IMR-90 (cell line): ENCODE measurements around the gene AKAP12. TPM values are rescaled to one million over a fixed set of nuclear protein-coding genes. Genes with fewer than 3 reads are reported as not detected.

Experiments used
- ATAC-seq: fragments of 200-7000 bp; cut with Tn5 transposase; 2 replicates; pipeline ENCODE4 v1.9.1; 2020; ENCODE audit warnings: low read depth, mild to moderate bottlenecking, moderate library complexity
- BruUV-seq: library from RNA; stranded (reverse); fragments of 400-500 nt; replicated peaks from 2 replicates; lab custom pipeline; 2021; lab: Mats Ljungman, UMichigan
- CTCF ChIA-PET: fragments of 300-600 bp; formaldehyde crosslinking; extraction: SDS; loops from one replicate; lab custom pipeline; 2021; ENCODE audit warnings: antibody characterized with exemption; lab: Yijun Ruan, JAX
- POLR2A ChIA-PET: fragments of 300-600 bp; sonication (Branson Sonifier 250); formaldehyde crosslinking; loops from one replicate; lab custom pipeline; 2022; ENCODE audit warnings: antibody characterized with exemption; ENCODE audit not compliant: unreplicated experiment; lab: Charles Lee
- DNase-seq: peaks from one replicate; pipeline ENCODE4 v3.0.0; 2013
- H2AFZ ChIP-seq: replicated peaks from 2 replicates; pipeline ENCODE3; 2013; ENCODE audit warnings: low read length, mild to moderate bottlenecking; ENCODE audit not compliant: poor library complexity
- H2AK5ac ChIP-seq: 2 replicates; pipeline ENCODE4 v1.6.1; 2013; ENCODE audit warnings: low read depth, low read length, inconsistent platforms
- H2AK9ac ChIP-seq: replicated peaks from 2 replicates; pipeline ENCODE3; 2013; ENCODE audit warnings: mild to moderate bottlenecking, low read depth, low read length, moderate library complexity; ENCODE audit not compliant: poor library complexity
- H2BK120ac ChIP-seq: 2 replicates; pipeline ENCODE4 v1.6.1; 2013; ENCODE audit warnings: low read depth, low read length, inconsistent platforms
- H2BK15ac ChIP-seq: 3 replicates; pipeline ENCODE4 v1.6.1; 2013; ENCODE audit warnings: low read depth, low read length, inconsistent platforms
- H2BK20ac ChIP-seq: 2 replicates; pipeline ENCODE4 v1.6.1; 2013; ENCODE audit warnings: low read depth, mild to moderate bottlenecking, inconsistent platforms, low read length, moderate library complexity
- H2BK5ac ChIP-seq: 2 replicates; pipeline ENCODE4 v1.6.1; 2013; ENCODE audit warnings: mild to moderate bottlenecking, low read depth, low read length, inconsistent platforms; ENCODE audit not compliant: poor library complexity, severe bottlenecking
- H3K14ac ChIP-seq: replicated peaks from 2 replicates; pipeline ENCODE4 v1.6.1; 2013; ENCODE audit warnings: low read depth, low read length, inconsistent platforms
- H3K18ac ChIP-seq: 2 replicates; pipeline ENCODE4 v1.6.1; 2013; ENCODE audit warnings: low read depth, low read length, control low read depth
- H3K23ac ChIP-seq: 2 replicates; pipeline ENCODE4 v1.6.1; 2013; ENCODE audit warnings: low read depth, low read length, inconsistent platforms
- H3K27ac ChIP-seq: 2 replicates; pipeline ENCODE4 v1.5.1; 2013; ENCODE audit warnings: mild to moderate bottlenecking, control low read depth, low read length; ENCODE audit not compliant: insufficient read depth
- H3K27me3 ChIP-seq: 2 replicates; pipeline ENCODE4 v1.6.1; 2013; ENCODE audit warnings: low read length; ENCODE audit not compliant: control insufficient read depth, insufficient read depth
- H3K36me3 ChIP-seq: 2 replicates; pipeline ENCODE4 v1.6.1; 2013; ENCODE audit warnings: low read length, mixed read lengths; ENCODE audit not compliant: control insufficient read depth, insufficient read depth
- H3K4ac ChIP-seq: 2 replicates; pipeline ENCODE4 v1.6.1; 2013; ENCODE audit warnings: low read depth, low read length, inconsistent platforms
- H3K4me1 ChIP-seq: 2 replicates; pipeline ENCODE4 v1.6.1; 2013; ENCODE audit warnings: low read length, mixed read lengths; ENCODE audit not compliant: control insufficient read depth, insufficient read depth
- H3K4me2 ChIP-seq: 2 replicates; pipeline ENCODE4 v1.6.1; 2013; ENCODE audit warnings: low read depth, mild to moderate bottlenecking, control low read depth, low read length, moderate library complexity
- H3K4me3 ChIP-seq: 2 replicates; pipeline ENCODE4 v1.5.1; 2013; ENCODE audit warnings: low read depth, mild to moderate bottlenecking, control low read depth, low read length, moderate library complexity; ENCODE audit not compliant: insufficient read depth
- H3K56ac ChIP-seq: 2 replicates; pipeline ENCODE4 v1.6.1; 2013; ENCODE audit warnings: low read length, inconsistent platforms; ENCODE audit not compliant: insufficient read depth; ENCODE audit errors: extremely low read depth
- H3K79me1 ChIP-seq, 2 experiments: 2 replicates each; pipeline ENCODE4 v1.6.1; 2013; ENCODE audit warnings: low read length in 2 of 2, inconsistent platforms in 1 of 2, low read depth in 1 of 2
- H3K9ac ChIP-seq: 2 replicates; pipeline ENCODE4 v1.6.1; 2013; ENCODE audit warnings: low read depth, low read length, control low read depth
- H3K9me1 ChIP-seq: 2 replicates; pipeline ENCODE4 v1.6.1; 2013; ENCODE audit warnings: low read length, inconsistent platforms; ENCODE audit not compliant: insufficient read depth
- H3K9me3 ChIP-seq: 2 replicates; pipeline ENCODE4 v1.6.1; 2013; ENCODE audit warnings: low read length; ENCODE audit not compliant: control insufficient read depth, insufficient read depth
- H4K20me1 ChIP-seq: 2 replicates; pipeline ENCODE4 v1.6.1; 2013; ENCODE audit warnings: low read length, inconsistent platforms; ENCODE audit not compliant: insufficient read depth
- H4K5ac ChIP-seq: 2 replicates; pipeline ENCODE4 v1.6.1; 2013; ENCODE audit warnings: mild to moderate bottlenecking, low read depth, low read length, control low read depth
- H4K8ac ChIP-seq, 2 experiments: 2 replicates each; pipeline ENCODE4 v1.6.1; 2013; ENCODE audit warnings: low read depth in 2 of 2, low read length in 2 of 2, control low read depth in 1 of 2, inconsistent platforms in 1 of 2
- H4K91ac ChIP-seq: 2 replicates; pipeline ENCODE4 v1.6.1; 2013; ENCODE audit warnings: low read depth, low read length, inconsistent platforms; ENCODE audit not compliant: insufficient read depth
- BHLHE40 ChIP-seq: fragments of 150-350 bp; IDR thresholded peaks from 2 replicates; pipeline ENCODE4 v1.6.1; 2016; ENCODE audit warnings: mild to moderate bottlenecking, low read depth, low read length
- CEBPB ChIP-seq: IDR thresholded peaks from 2 replicates; pipeline ENCODE4 v1.6.1; 2012; ENCODE audit warnings: low read depth, low read length, improper control_type of control experiment
- CHD1 ChIP-seq: IDR thresholded peaks from 2 replicates; pipeline ENCODE4 v1.6.1; 2012; ENCODE audit warnings: low read depth, low read length, improper control_type of control experiment
- CTCF ChIP-seq: conservative IDR thresholded peaks from 2 replicates; pipeline ENCODE4 v1.5.1; 2012; ENCODE audit warnings: mild to moderate bottlenecking, low read depth, low read length, improper control_type of control experiment
- FOS ChIP-seq: fragments of 150-350 bp; IDR thresholded peaks from 2 replicates; pipeline ENCODE4 v1.6.1; 2016; ENCODE audit warnings: low read depth, low read length
- MXI1 ChIP-seq: IDR thresholded peaks from 2 replicates; pipeline ENCODE4 v1.6.1; 2012; ENCODE audit warnings: low read depth, mild to moderate bottlenecking, low read length, moderate library complexity, borderline replicate concordance
- NFE2L2 ChIP-seq: fragments of 150-350 bp; IDR thresholded peaks from 2 replicates; pipeline ENCODE4 v1.6.1; 2016; ENCODE audit warnings: low read depth, mild to moderate bottlenecking, low read length
- RAD21 ChIP-seq: IDR thresholded peaks from 2 replicates; pipeline ENCODE4 v1.6.1; 2012; ENCODE audit warnings: low read length, improper control_type of control experiment
- RFX5 ChIP-seq: IDR thresholded peaks from 2 replicates; pipeline ENCODE4 v1.8.0; 2012; ENCODE audit warnings: low read depth, mild to moderate bottlenecking, low read length, moderate library complexity
- USF2 ChIP-seq: fragments of 150-350 bp; IDR thresholded peaks from 2 replicates; pipeline ENCODE4 v1.6.1; 2017; ENCODE audit warnings: mild to moderate bottlenecking, antibody characterized with exemption, low read length, low read depth
- WGBS, 2 experiments: methylation state at CpG; one replicate each; pipeline versions ENCODE4 v1.1.5 to v1.1.7; 2013; ENCODE audit warnings: missing lambda C conversion rate in 2 of 2; ENCODE audit not compliant: insufficient read length in 1 of 2; ENCODE audit errors: extremely low coverage in 2 of 2; 5-methylcytosine and 5-hydroxymethylcytosine counted together
- dilution Hi-C: fragments of 300-500 bp; cut with HindIII; formaldehyde crosslinking; loops from one replicate; pipeline ENCODE4 v1.14.3; 2018; ENCODE audit warnings: low sequenced_read_pairs; ENCODE audit not compliant: unreplicated experiment
- in situ Hi-C: fragments of 300-500 bp; cut with MboI; formaldehyde crosslinking; loops from 3 replicates; pipeline ENCODE4 v1.14.3; 2019; ENCODE audit warnings: low sequenced_read_pairs, inconsistent platforms, mixed read lengths
- intact Hi-C: fragments of 100-400 bp; cut with micrococcal nuclease; formaldehyde crosslinking; loops from 2 replicates; pipeline ENCODE4 v1.10.0; 2022
- polyA plus RNA-seq, 3 experiments: library from polyadenylated mRNA; depleted of rRNA; stranded (reverse); fragments of >200 nt; gene quantifications; 2 replicates each; pipeline ENCODE4 v1.2.3, GENCODE V29; 2012; ENCODE audit warnings: low replicate concordance in 1 of 3
- total RNA-seq: library from RNA; depleted of rRNA; stranded (reverse); fragments of >200 nt; gene quantifications from 2 replicates; pipeline ENCODE4 v1.2.3, GENCODE V29; 2012
- TF ChIP-seq, protein P1 (sequence below): fragments of 150-350 bp; IDR thresholded peaks from 2 replicates; pipeline ENCODE4 v1.6.1; 2016; ENCODE audit warnings: low read depth, mild to moderate bottlenecking, low read length, moderate library complexity, borderline replicate concordance

Gene AKAP12
- total and polyA plus RNA-seq, 2 of the 4 experiments (the other 2 are of a cell fraction) = 56.0 to 118 TPM

- no TSS peak for BruUV-seq
- peak; percentile 48 for DNase-seq
- Histone ChIP-seq H3K18ac (no peak overlapping the region), H3K14ac (no peak overlapping the region), H3K4me1 (no peaks in the 10 kb centered on the region), H3K23ac (no peak overlapping the region), H3K27me3 (no peaks in the 10 kb centered on the region), H3K4me3 (no peak overlapping the region), H3K79me1 (peaks cover 31 to 43% of the 10 kb centered on the region in 2 experiments), H3K9me1 (peaks cover 14% of the 10 kb centered on the region; the same call in 1 of the 2 replicates), H3K9ac (no peak overlapping the region), H2BK120ac (no peak overlapping the region), H4K20me1 (no peaks in the 10 kb centered on the region; the same call in none of the 2 replicates), H2AK5ac (no peak overlapping the region), H3K36me3 (peaks cover 26% of the 10 kb centered on the region), H2AFZ (no peak overlapping the region), H4K91ac (no peak overlapping the region), H3K4ac (no peak overlapping the region), H3K56ac (no peak overlapping the region), H4K5ac (no peak overlapping the region), H2BK20ac (no peak overlapping the region), H2BK15ac (no peak overlapping the region), H4K8ac (no peak overlapping the region), H2BK5ac (no peak overlapping the region), H3K4me2 (no peak overlapping the region), H3K27ac (no peak overlapping the region), H3K9me3 (no peaks in the 10 kb centered on the region), H2AK9ac (no peak overlapping the region)
- ChIA-PET POLR2A (no interaction called here), CTCF (no interaction called here)
- dilution Hi-C loops (no loop called here), intact Hi-C loops (no loop called here), in situ Hi-C loops (no loop called here)
- 93% methylated on average over 2 of the region's 6 CpGs; no CpG with 5 or more reads in 1 of the 2 experiments for WGBS, 2 experiments
- TF ChIP-seq CEBPB (no peak), USF2 (no peak), CTCF (0 out of 2 replicates have a peak, but pooled peaks have one; percentile 22), MXI1 (no peak), FOS (no peak), RAD21 (0 out of 2 replicates have a peak, but pooled peaks have one; percentile 16), NFE2L2 (no peak), CHD1 (no peak), RFX5 (no peak), BHLHE40 (no peak)
- TF ChIP-seq, protein P1, sequence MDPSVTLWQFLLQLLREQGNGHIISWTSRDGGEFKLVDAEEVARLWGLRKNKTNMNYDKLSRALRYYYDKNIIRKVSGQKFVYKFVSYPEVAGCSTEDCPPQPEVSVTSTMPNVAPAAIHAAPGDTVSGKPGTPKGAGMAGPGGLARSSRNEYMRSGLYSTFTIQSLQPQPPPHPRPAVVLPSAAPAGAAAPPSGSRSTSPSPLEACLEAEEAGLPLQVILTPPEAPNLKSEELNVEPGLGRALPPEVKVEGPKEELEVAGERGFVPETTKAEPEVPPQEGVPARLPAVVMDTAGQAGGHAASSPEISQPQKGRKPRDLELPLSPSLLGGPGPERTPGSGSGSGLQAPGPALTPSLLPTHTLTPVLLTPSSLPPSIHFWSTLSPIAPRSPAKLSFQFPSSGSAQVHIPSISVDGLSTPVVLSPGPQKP = no peak
- ATAC-seq = peak; percentile 70
Measured at GRCh38 chr6:151370509-151371078, 130.8 kb downstream of the AKAP12 start.
